IMR-90 (cell line): ENCODE results near the gene DHRS7. TPM values are rescaled to one million over a fixed set of nuclear protein-coding genes. Genes with fewer than 3 reads are reported as not detected.

Source experiments
- ATAC-seq: fragments of 200-7000 bp; cut with Tn5 transposase; 2 replicates; pipeline ENCODE4 v1.9.1; 2020; ENCODE audit warnings: low read depth, mild to moderate bottlenecking, moderate library complexity
- BruUV-seq: library from RNA; stranded (reverse); fragments of 400-500 nt; replicated peaks from 2 replicates; lab custom pipeline; 2021; lab: Mats Ljungman, UMichigan
- CTCF ChIA-PET: fragments of 300-600 bp; formaldehyde crosslinking; extraction: SDS; loops from one replicate; lab custom pipeline; 2021; ENCODE audit warnings: antibody characterized with exemption; lab: Yijun Ruan, JAX
- POLR2A ChIA-PET: fragments of 300-600 bp; sonication (Branson Sonifier 250); formaldehyde crosslinking; loops from one replicate; lab custom pipeline; 2022; ENCODE audit warnings: antibody characterized with exemption; ENCODE audit not compliant: unreplicated experiment; lab: Charles Lee
- DNase-seq: peaks from one replicate; pipeline ENCODE4 v3.0.0; 2013
- H2AFZ ChIP-seq: replicated peaks from 2 replicates; pipeline ENCODE3; 2013; ENCODE audit warnings: low read length, mild to moderate bottlenecking; ENCODE audit not compliant: poor library complexity
- H2AK5ac ChIP-seq: 2 replicates; pipeline ENCODE4 v1.6.1; 2013; ENCODE audit warnings: low read depth, low read length, inconsistent platforms
- H2AK9ac ChIP-seq: replicated peaks from 2 replicates; pipeline ENCODE3; 2013; ENCODE audit warnings: mild to moderate bottlenecking, low read depth, low read length, moderate library complexity; ENCODE audit not compliant: poor library complexity
- H2BK120ac ChIP-seq: 2 replicates; pipeline ENCODE4 v1.6.1; 2013; ENCODE audit warnings: low read depth, low read length, inconsistent platforms
- H2BK15ac ChIP-seq: 3 replicates; pipeline ENCODE4 v1.6.1; 2013; ENCODE audit warnings: low read depth, low read length, inconsistent platforms
- H2BK20ac ChIP-seq: 2 replicates; pipeline ENCODE4 v1.6.1; 2013; ENCODE audit warnings: low read depth, mild to moderate bottlenecking, inconsistent platforms, low read length, moderate library complexity
- H2BK5ac ChIP-seq: 2 replicates; pipeline ENCODE4 v1.6.1; 2013; ENCODE audit warnings: mild to moderate bottlenecking, low read depth, low read length, inconsistent platforms; ENCODE audit not compliant: poor library complexity, severe bottlenecking
- H3K14ac ChIP-seq: replicated peaks from 2 replicates; pipeline ENCODE4 v1.6.1; 2013; ENCODE audit warnings: low read depth, low read length, inconsistent platforms
- H3K18ac ChIP-seq: 2 replicates; pipeline ENCODE4 v1.6.1; 2013; ENCODE audit warnings: low read depth, low read length, control low read depth
- H3K23ac ChIP-seq: 2 replicates; pipeline ENCODE4 v1.6.1; 2013; ENCODE audit warnings: low read depth, low read length, inconsistent platforms
- H3K27ac ChIP-seq: 2 replicates; pipeline ENCODE4 v1.5.1; 2013; ENCODE audit warnings: mild to moderate bottlenecking, control low read depth, low read length; ENCODE audit not compliant: insufficient read depth
- H3K27me3 ChIP-seq: 2 replicates; pipeline ENCODE4 v1.6.1; 2013; ENCODE audit warnings: low read length; ENCODE audit not compliant: control insufficient read depth, insufficient read depth
- H3K36me3 ChIP-seq: 2 replicates; pipeline ENCODE4 v1.6.1; 2013; ENCODE audit warnings: low read length, mixed read lengths; ENCODE audit not compliant: control insufficient read depth, insufficient read depth
- H3K4ac ChIP-seq: 2 replicates; pipeline ENCODE4 v1.6.1; 2013; ENCODE audit warnings: low read depth, low read length, inconsistent platforms
- H3K4me1 ChIP-seq: 2 replicates; pipeline ENCODE4 v1.6.1; 2013; ENCODE audit warnings: low read length, mixed read lengths; ENCODE audit not compliant: control insufficient read depth, insufficient read depth
- H3K4me2 ChIP-seq: 2 replicates; pipeline ENCODE4 v1.6.1; 2013; ENCODE audit warnings: low read depth, mild to moderate bottlenecking, control low read depth, low read length, moderate library complexity
- H3K4me3 ChIP-seq: 2 replicates; pipeline ENCODE4 v1.5.1; 2013; ENCODE audit warnings: low read depth, mild to moderate bottlenecking, control low read depth, low read length, moderate library complexity; ENCODE audit not compliant: insufficient read depth
- H3K56ac ChIP-seq: 2 replicates; pipeline ENCODE4 v1.6.1; 2013; ENCODE audit warnings: low read length, inconsistent platforms; ENCODE audit not compliant: insufficient read depth; ENCODE audit errors: extremely low read depth
- H3K79me1 ChIP-seq, 2 experiments: 2 replicates each; pipeline ENCODE4 v1.6.1; 2013; ENCODE audit warnings: low read length in 2 of 2, inconsistent platforms in 1 of 2, low read depth in 1 of 2
- H3K9ac ChIP-seq: 2 replicates; pipeline ENCODE4 v1.6.1; 2013; ENCODE audit warnings: low read depth, low read length, control low read depth
- H3K9me1 ChIP-seq: 2 replicates; pipeline ENCODE4 v1.6.1; 2013; ENCODE audit warnings: low read length, inconsistent platforms; ENCODE audit not compliant: insufficient read depth
- H3K9me3 ChIP-seq: 2 replicates; pipeline ENCODE4 v1.6.1; 2013; ENCODE audit warnings: low read length; ENCODE audit not compliant: control insufficient read depth, insufficient read depth
- H4K20me1 ChIP-seq: 2 replicates; pipeline ENCODE4 v1.6.1; 2013; ENCODE audit warnings: low read length, inconsistent platforms; ENCODE audit not compliant: insufficient read depth
- H4K5ac ChIP-seq: 2 replicates; pipeline ENCODE4 v1.6.1; 2013; ENCODE audit warnings: mild to moderate bottlenecking, low read depth, low read length, control low read depth
- H4K8ac ChIP-seq, 2 experiments: 2 replicates each; pipeline ENCODE4 v1.6.1; 2013; ENCODE audit warnings: low read depth in 2 of 2, low read length in 2 of 2, control low read depth in 1 of 2, inconsistent platforms in 1 of 2
- H4K91ac ChIP-seq: 2 replicates; pipeline ENCODE4 v1.6.1; 2013; ENCODE audit warnings: low read depth, low read length, inconsistent platforms; ENCODE audit not compliant: insufficient read depth
- BHLHE40 ChIP-seq: fragments of 150-350 bp; IDR thresholded peaks from 2 replicates; pipeline ENCODE4 v1.6.1; 2016; ENCODE audit warnings: mild to moderate bottlenecking, low read depth, low read length
- CEBPB ChIP-seq: IDR thresholded peaks from 2 replicates; pipeline ENCODE4 v1.6.1; 2012; ENCODE audit warnings: low read depth, low read length, improper control_type of control experiment
- CHD1 ChIP-seq: IDR thresholded peaks from 2 replicates; pipeline ENCODE4 v1.6.1; 2012; ENCODE audit warnings: low read depth, low read length, improper control_type of control experiment
- CTCF ChIP-seq: conservative IDR thresholded peaks from 2 replicates; pipeline ENCODE4 v1.5.1; 2012; ENCODE audit warnings: mild to moderate bottlenecking, low read depth, low read length, improper control_type of control experiment
- ELK1 ChIP-seq: fragments of 150-350 bp; IDR thresholded peaks from 2 replicates; pipeline ENCODE4 v1.6.1; 2016; ENCODE audit warnings: low read depth, mild to moderate bottlenecking, low read length, moderate library complexity, borderline replicate concordance
- FOS ChIP-seq: fragments of 150-350 bp; IDR thresholded peaks from 2 replicates; pipeline ENCODE4 v1.6.1; 2016; ENCODE audit warnings: low read depth, low read length
- MAFK ChIP-seq: IDR thresholded peaks from 2 replicates; pipeline ENCODE4 v1.6.1; 2012; ENCODE audit warnings: low read depth, low read length, improper control_type of control experiment
- MAZ ChIP-seq: IDR thresholded peaks from 2 replicates; pipeline ENCODE4 v1.6.1; 2012; ENCODE audit warnings: low read depth, mild to moderate bottlenecking, low read length, improper control_type of control experiment, moderate library complexity, borderline replicate concordance
- MXI1 ChIP-seq: IDR thresholded peaks from 2 replicates; pipeline ENCODE4 v1.6.1; 2012; ENCODE audit warnings: low read depth, mild to moderate bottlenecking, low read length, moderate library complexity, borderline replicate concordance
- NFE2L2 ChIP-seq: fragments of 150-350 bp; IDR thresholded peaks from 2 replicates; pipeline ENCODE4 v1.6.1; 2016; ENCODE audit warnings: low read depth, mild to moderate bottlenecking, low read length
- RAD21 ChIP-seq: IDR thresholded peaks from 2 replicates; pipeline ENCODE4 v1.6.1; 2012; ENCODE audit warnings: low read length, improper control_type of control experiment
- RCOR1 ChIP-seq: IDR thresholded peaks from 2 replicates; pipeline ENCODE4 v1.6.1; 2012; ENCODE audit warnings: mild to moderate bottlenecking, low read length, improper control_type of control experiment; ENCODE audit not compliant: insufficient replicate concordance
- RFX5 ChIP-seq: IDR thresholded peaks from 2 replicates; pipeline ENCODE4 v1.8.0; 2012; ENCODE audit warnings: low read depth, mild to moderate bottlenecking, low read length, moderate library complexity
- SMC3 ChIP-seq: fragments of 150-350 bp; IDR thresholded peaks from 2 replicates; pipeline ENCODE4 v1.6.1; 2016; ENCODE audit warnings: low read depth, mild to moderate bottlenecking, antibody characterized with exemption, low read length, moderate library complexity
- USF2 ChIP-seq: fragments of 150-350 bp; IDR thresholded peaks from 2 replicates; pipeline ENCODE4 v1.6.1; 2017; ENCODE audit warnings: mild to moderate bottlenecking, antibody characterized with exemption, low read length, low read depth
- WGBS, 2 experiments: methylation state at CpG; one replicate each; pipeline versions ENCODE4 v1.1.5 to v1.1.7; 2013; ENCODE audit warnings: missing lambda C conversion rate in 2 of 2; ENCODE audit not compliant: insufficient read length in 1 of 2; ENCODE audit errors: extremely low coverage in 2 of 2; 5-methylcytosine and 5-hydroxymethylcytosine counted together
- dilution Hi-C: fragments of 300-500 bp; cut with HindIII; formaldehyde crosslinking; loops from one replicate; pipeline ENCODE4 v1.14.3; 2018; ENCODE audit warnings: low sequenced_read_pairs; ENCODE audit not compliant: unreplicated experiment
- in situ Hi-C: fragments of 300-500 bp; cut with MboI; formaldehyde crosslinking; loops from 3 replicates; pipeline ENCODE4 v1.14.3; 2019; ENCODE audit warnings: low sequenced_read_pairs, inconsistent platforms, mixed read lengths
- intact Hi-C: fragments of 100-400 bp; cut with micrococcal nuclease; formaldehyde crosslinking; loops from 2 replicates; pipeline ENCODE4 v1.10.0; 2022
- polyA plus RNA-seq, 3 experiments: library from polyadenylated mRNA; depleted of rRNA; stranded (reverse); fragments of >200 nt; gene quantifications; 2 replicates each; pipeline ENCODE4 v1.2.3, GENCODE V29; 2012; ENCODE audit warnings: low replicate concordance in 1 of 3
- total RNA-seq: library from RNA; depleted of rRNA; stranded (reverse); fragments of >200 nt; gene quantifications from 2 replicates; pipeline ENCODE4 v1.2.3, GENCODE V29; 2012

DHRS7 gene
- total and polyA plus RNA-seq, 2 of the 4 experiments (the other 2 are of a cell fraction), result 30.3 to 50.2 TPM

- H3K14ac ChIP-seq, result no peak overlapping the region
- H3K9ac ChIP-seq, result no peak overlapping the region
- H3K4me2 ChIP-seq, result no peak overlapping the region
- no peak overlapping the region for H3K4me3 ChIP-seq
- in situ Hi-C loops, result no loop called here
- no peak overlapping the region for H2AFZ ChIP-seq
- H3K79me1 ChIP-seq, result no peaks in the 10 kb centered on the region
- no peak overlapping the region for H4K8ac ChIP-seq
- H2BK120ac ChIP-seq, result no peak overlapping the region
- no TSS peak for BruUV-seq
- WGBS, 2 experiments, result 40% methylated on average over 2 of the region's 7 CpGs; no CpG with 5 or more reads in 1 of the 2 experiments
- no peak overlapping the region for H4K5ac ChIP-seq
- ChIA-PET POLR2A (no interaction called here), CTCF (interaction anchor here (0.7 kb wide), 1 partner anchor 21 kb away, joined by 3 read pairs; no protein-coding TSS in a partner anchor)
- peaks cover 10% of the 10 kb centered on the region for H3K27me3 ChIP-seq
- H4K20me1 ChIP-seq, result no peaks in the 10 kb centered on the region
- ATAC-seq, result no peak
- no peak overlapping the region for H2AK5ac ChIP-seq
- intact Hi-C loops, result loop anchor here (10.0 kb wide), 1 partner anchor 259 kb away; no protein-coding TSS in a partner anchor
- H3K9me3 ChIP-seq, result no peaks in the 10 kb centered on the region
- H3K18ac ChIP-seq, result no peak overlapping the region
- no peaks in the 10 kb centered on the region for H3K36me3 ChIP-seq
- no peaks in the 10 kb centered on the region for H3K4me1 ChIP-seq
- H2BK15ac ChIP-seq, result no peak overlapping the region
- no peak overlapping the region for H2BK5ac ChIP-seq
- no peak overlapping the region for H2BK20ac ChIP-seq
- no peaks in the 10 kb centered on the region for H3K9me1 ChIP-seq
- no peak overlapping the region for H3K23ac ChIP-seq
- dilution Hi-C loops, result no loop called here
- no peak overlapping the region for H3K27ac ChIP-seq
- no peak overlapping the region for H3K56ac ChIP-seq
- H4K91ac ChIP-seq, result no peak overlapping the region
- TF ChIP-seq RCOR1, result no peak
- TF ChIP-seq FOS, result no peak
- TF ChIP-seq RFX5, result no peak
- no peak for TF ChIP-seq BHLHE40
- TF ChIP-seq MAZ, result no peak
- TF ChIP-seq NFE2L2, result no peak
- no peak for TF ChIP-seq MAFK
- TF ChIP-seq SMC3, result no peak
- no peak for TF ChIP-seq MXI1
- TF ChIP-seq CHD1, result no peak
- no peak for TF ChIP-seq CTCF
- no peak for TF ChIP-seq USF2
- TF ChIP-seq RAD21, result no peak
- TF ChIP-seq CEBPB, result no peak
- TF ChIP-seq ELK1, result no peak
- H3K4ac ChIP-seq, result no peak overlapping the region
- H2AK9ac ChIP-seq, result no peak overlapping the region
- DNase-seq, result no peak
Observed at GRCh38 chr14:60206249-60206670, 41.1 kb upstream of the DHRS7 start.
